H1 (cell line): ENCODE measurements around the gene MALT1. TPM values are rescaled to one million over a fixed set of nuclear protein-coding genes. Genes with fewer than 3 reads are reported as not detected.

Experiments used
- GTF2F1 ChIP-seq: IDR thresholded peaks from 2 replicates; pipeline ENCODE4 v1.6.1; 2012; ENCODE audit warnings: low read depth, low read length, improper control_type of control experiment, borderline replicate concordance
- polyA plus RNA-seq, 7 experiments: library from polyadenylated mRNA; depleted of rRNA in 3 of 7; stranded (reverse) in 5 of 7; unstranded in 2 of 7; fragments of >200 nt in 5 of 7; fragments of 200-250 nt in 2 of 7; gene quantifications; 1 replicate in 5 of 7; 2 replicates in 1 of 7; 4 replicates in 1 of 7; pipeline versions ENCODE4 v1.2.1 to v1.2.3, GENCODE V29; 2011 to 2013; ENCODE audit warnings: missing spikeins in 2 of 7, mixed read lengths in 2 of 7
- total RNA-seq: library from RNA; stranded (reverse); fragmentation: NEBNext Ultra II Directional; extraction: Animal tissue kit (Norgen Biotek cat#: 25700); gene quantifications from 2 replicates; pipeline ENCODE4 v1.2.1, GENCODE V29; 2021

The MALT1 gene
- total and polyA plus RNA-seq, 2 of the 8 experiments (the other 6 are each of a cell fraction or from before 2014, with no cell fraction given): 10.7 to 25.9 TPM

DNA sequence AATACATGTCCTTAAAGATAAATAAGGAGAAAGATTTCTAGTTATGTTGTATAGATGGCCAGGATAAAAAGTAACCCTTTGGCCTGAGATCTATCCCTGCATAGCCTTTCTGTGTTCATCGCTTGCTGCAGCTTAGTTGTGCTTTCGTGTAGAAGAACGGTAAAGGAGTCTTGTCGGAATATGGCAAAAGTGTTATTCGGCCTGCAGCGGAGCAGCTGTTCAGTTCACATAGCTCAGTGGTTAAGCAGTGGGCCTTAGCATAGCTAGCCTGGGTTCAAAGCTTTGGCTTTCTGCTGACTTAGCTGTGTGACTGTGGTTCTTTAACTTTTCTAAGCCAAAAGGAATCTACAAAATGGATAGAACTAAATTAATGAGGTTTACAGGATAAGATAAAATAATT, 55.4 kb downstream of the MALT1 start (continued):
- TF ChIP-seq GTF2F1: no peak
